Measurements from ENCODE around the gene TOMM20L. TPM values are rescaled to one million over a fixed set of nuclear protein-coding genes. Genes with fewer than 3 reads are reported as not detected.

The TOMM20L gene
- total RNA-seq, 2 donors from 2014 or later: not detected

GRCh38 chr14:58444627-58445026, 48.9 kb downstream of the TOMM20L start:
- peaks cover 0 to 7% of the 10 kb centered on the region in 2 donors for H3K4me1 ChIP-seq (ENCODE audit: control insufficient read depth in 1 of 2, low read depth in 2 of 2)
- ATAC-seq (ENCODE audit: insufficient number of reproducible peaks, low FRiP score, low read depth) (peak; percentile 79), DNase-seq (ENCODE audit: low spot score) (no peak)
- no peaks in the 10 kb centered on the region for H3K9me3 ChIP-seq
- peaks cover 11% of the 10 kb centered on the region for H3K36me3 ChIP-seq
- H3K27me3 ChIP-seq (replicated peaks; ENCODE audit: insufficient read depth): no peaks in the 10 kb centered on the region
- peak overlapping the region; percentile 42 to 61 for H3K27ac ChIP-seq
- no peak overlapping the region for H3K4me3 ChIP-seq
- no peak for TF ChIP-seq CTCF (IDR thresholded peaks at IDR 0.05)

- no peaks in the 10 kb centered on the region for H3K27me3 ChIP-seq (replicated peaks; ENCODE audit: insufficient read depth)
- TF ChIP-seq CTCF (IDR thresholded peaks at IDR 0.05): no peak
- H3K4me1 ChIP-seq (ENCODE audit: control insufficient read depth in 1 of 2, low read depth in 2 of 2): no peaks in the 10 kb centered on the region
- no peaks in the 10 kb centered on the region for H3K9me3 ChIP-seq
- DNase-seq (ENCODE audit: low spot score) (no peak), ATAC-seq (ENCODE audit: insufficient number of reproducible peaks, low FRiP score, low read depth) (no peak)
- H3K27ac ChIP-seq: no peak overlapping the region
- peaks cover 19% of the 10 kb centered on the region for H3K36me3 ChIP-seq
- H3K4me3 ChIP-seq: no peak overlapping the region
Observed at GRCh38 chr14:58455593-58456265, 60.0 kb downstream of the TOMM20L start.

Other genes with a start within 250 kb of the TOMM20L start
- gene ARMH4, start 243.7 kb upstream of the TOMM20L start, total RNA-seq: 10 to 100 TPM; 10.0 to 10.8 TPM
- gene ACTR10, start 195.8 kb upstream of the TOMM20L start, total RNA-seq: 10 to 100 TPM; 78.5 to 79.7 TPM
- 10 to 100 TPM; 91.5 to 93.0 TPM for gene PSMA3, start 151.1 kb upstream of the TOMM20L start, total RNA-seq
- gene ARID4A, start 97.4 kb upstream of the TOMM20L start, total RNA-seq: 10 to 100 TPM; 10.4 to 38.0 TPM
- 10 to 100 TPM; 43.9 to 87.1 TPM for gene TIMM9, start 31.6 kb downstream of the TOMM20L start, total RNA-seq
- gene KIAA0586, start 31.8 kb downstream of the TOMM20L start, total RNA-seq: 10 to 100 TPM; 18.0 to 45.7 TPM
- 10 to 100 TPM; 36.1 to 50.9 TPM for gene DACT1, start 242.0 kb downstream of the TOMM20L start, total RNA-seq

Measured in thoracic aorta (tissue), 2 donors.